Keratinocyte (primary cell): ENCODE results near the gene HOXD8.

Experiments
- EZH2 ChIP-seq: IDR thresholded peaks from one replicate; pipeline ENCODE4 v1.6.1; 2012; ENCODE audit warnings: inconsistent platforms, mild to moderate bottlenecking, low read length, moderate library complexity
- TF ChIP-seq, protein P1 (sequence below), 3 experiments: IDR thresholded peaks in 1 of 3; conservative IDR thresholded peaks in 1 of 3; optimal IDR thresholded peaks in 1 of 3; 2 replicates in 2 of 3; 3 replicates in 1 of 3; pipeline versions ENCODE3 to v1.5.1; 2011; ENCODE audit warnings: low read length in 3 of 3, mild to moderate bottlenecking in 3 of 3, moderate library complexity in 2 of 3, control low read depth in 1 of 3, inconsistent platforms in 1 of 3; ENCODE audit not compliant: insufficient read depth in 2 of 3; ENCODE audit errors: extremely low read depth in 1 of 3

DNA sequence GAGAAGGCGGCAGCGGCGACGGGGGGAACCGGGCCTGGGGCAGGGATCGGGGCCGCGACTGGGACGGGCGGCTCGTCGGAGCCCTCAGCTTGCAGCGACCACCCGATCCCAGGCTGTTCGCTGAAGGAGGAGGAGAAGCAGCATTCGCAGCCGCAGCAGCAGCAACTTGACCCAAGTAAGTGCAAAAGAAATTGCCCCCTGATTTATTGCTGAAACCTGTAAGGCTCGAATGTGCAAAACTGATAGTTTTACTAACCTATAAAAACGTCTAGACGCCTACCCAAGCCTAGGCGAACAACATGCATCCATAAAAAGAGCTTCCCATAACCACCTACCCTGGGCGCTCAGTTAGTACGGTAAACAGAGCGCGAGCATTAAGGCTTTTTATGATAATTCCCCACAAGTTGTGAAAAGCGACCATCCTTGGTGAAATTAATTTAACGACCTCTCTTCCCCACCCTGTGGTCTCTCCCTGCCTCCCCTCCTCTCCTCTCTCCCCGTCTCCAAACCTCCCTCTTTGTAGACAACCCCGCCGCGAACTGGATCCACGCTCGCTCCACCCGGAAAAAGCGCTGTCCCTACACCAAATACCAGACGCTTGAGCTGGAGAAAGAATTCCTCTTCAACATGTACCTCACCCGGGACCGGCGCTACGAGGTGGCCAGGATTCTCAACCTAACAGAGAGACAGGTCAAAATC is 5.9 kb upstream of the HOXD8 start:
- TF ChIP-seq EZH2: peak; percentile 76
- TF ChIP-seq, protein P1, sequence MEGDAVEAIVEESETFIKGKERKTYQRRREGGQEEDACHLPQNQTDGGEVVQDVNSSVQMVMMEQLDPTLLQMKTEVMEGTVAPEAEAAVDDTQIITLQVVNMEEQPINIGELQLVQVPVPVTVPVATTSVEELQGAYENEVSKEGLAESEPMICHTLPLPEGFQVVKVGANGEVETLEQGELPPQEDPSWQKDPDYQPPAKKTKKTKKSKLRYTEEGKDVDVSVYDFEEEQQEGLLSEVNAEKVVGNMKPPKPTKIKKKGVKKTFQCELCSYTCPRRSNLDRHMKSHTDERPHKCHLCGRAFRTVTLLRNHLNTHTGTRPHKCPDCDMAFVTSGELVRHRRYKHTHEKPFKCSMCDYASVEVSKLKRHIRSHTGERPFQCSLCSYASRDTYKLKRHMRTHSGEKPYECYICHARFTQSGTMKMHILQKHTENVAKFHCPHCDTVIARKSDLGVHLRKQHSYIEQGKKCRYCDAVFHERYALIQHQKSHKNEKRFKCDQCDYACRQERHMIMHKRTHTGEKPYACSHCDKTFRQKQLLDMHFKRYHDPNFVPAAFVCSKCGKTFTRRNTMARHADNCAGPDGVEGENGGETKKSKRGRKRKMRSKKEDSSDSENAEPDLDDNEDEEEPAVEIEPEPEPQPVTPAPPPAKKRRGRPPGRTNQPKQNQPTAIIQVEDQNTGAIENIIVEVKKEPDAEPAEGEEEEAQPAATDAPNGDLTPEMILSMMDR (optimal IDR thresholded peaks at IDR 0.05 in 1 of 3, IDR thresholded peaks at IDR 0.05 in 1 of 3, conservative IDR thresholded peaks at IDR 0.05 in 1 of 3; ENCODE audit: extremely low read depth in 1 of 3, insufficient read depth in 2 of 3, low read length in 3 of 3): no peak
